OCI-LY7 (cell line): Measurements from ENCODE around the gene HPCA.

ENCODE experiments used
- CTCF ChIP-seq: fragments of 200-600 bp; sonication (generic); conservative IDR thresholded peaks from 2 replicates; pipeline ENCODE4 v1.5.1; 2014; ENCODE audit warnings: mild to moderate bottlenecking, antibody characterized with exemption, low read length, moderate library complexity, mixed read lengths
- EZH2phosphoT487 ChIP-seq: fragments of 200-600 bp; sonication (generic); IDR thresholded peaks from 2 replicates; pipeline ENCODE4 v1.6.1; 2018; ENCODE audit warnings: low read depth, borderline replicate concordance, mild to moderate bottlenecking, mixed run types, antibody characterized with exemption, low read length, moderate library complexity, mixed read lengths

- TF ChIP-seq CTCF, result no peak
- TF ChIP-seq EZH2phosphoT487, result no peak
Measured at GRCh38 chr1:32934535-32934934, 48.2 kb downstream of the HPCA start.
